Mammary epithelial cell (primary cell): ENCODE measurements around the gene THOC3.
"Not testable (repeated sequence)": the region's sequence is repeated elsewhere in the genome, so short reads cannot be mapped to it uniquely, and the experiment has no call there.

Experiments
- CTCF ChIP-seq, 2 donors: IDR thresholded peaks in 1 of 2; conservative IDR thresholded peaks in 1 of 2; 2 replicates each; pipeline ENCODE4 v1.5.1; 2011 to 2012; ENCODE audit warnings: inconsistent platforms in 2 of 2, low read length in 2 of 2, mild to moderate bottlenecking in 2 of 2, control low read depth in 1 of 2, low read depth in 1 of 2; ENCODE audit not compliant: insufficient read depth in 1 of 2; ENCODE audit errors: extremely low read depth in 1 of 2
- EZH2 ChIP-seq: IDR thresholded peaks from 2 replicates; pipeline ENCODE4 v1.6.1; 2012; ENCODE audit warnings: low read length, inconsistent platforms, borderline replicate concordance

DNA sequence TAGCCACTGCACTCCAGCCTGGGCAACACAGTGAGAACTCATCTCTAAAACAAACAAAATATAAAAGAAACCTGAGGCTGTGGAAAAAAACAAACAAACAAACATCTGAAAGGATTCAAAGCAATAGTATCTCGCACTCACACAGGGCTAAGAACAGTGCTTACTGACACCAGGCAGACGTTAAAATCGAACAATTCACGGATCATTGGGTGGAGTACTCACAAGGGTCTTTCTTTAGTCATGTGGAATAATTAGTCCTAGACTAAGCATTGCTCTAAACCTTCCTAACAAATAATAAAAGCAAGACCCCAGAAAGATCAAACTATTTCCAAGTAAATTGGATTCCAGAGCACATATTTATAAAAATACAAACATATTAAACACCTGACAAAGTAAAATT lies 43.0 kb downstream of the THOC3 start:
- TF ChIP-seq CTCF (conservative IDR thresholded peaks at IDR 0.05 in 1 of 2, IDR thresholded peaks at IDR 0.05 in 1 of 2; ENCODE audit: extremely low read depth in 1 of 2, insufficient read depth in 1 of 2, low read depth in 1 of 2, low read length in 2 of 2); EZH2: not testable (repeated sequence)
